Activated T-helper 17 cell treated with anti-CD3 and anti-CD28 coated beads, Interleukin-2, amount 50 U/mL, for 72 hours (primary cell): Measurements from ENCODE around the gene CASP8AP2. TPM values are rescaled to one million over a fixed set of nuclear protein-coding genes. Genes with fewer than 3 reads are reported as not detected.
A peak's percentile ranks its signal among the peaks of the same experiment; 100 is the strongest.
"Not testable (repeated sequence)": the region's sequence is repeated elsewhere in the genome, so short reads cannot be mapped to it uniquely, and the experiment has no call there.

Experiments used
- ATAC-seq: fragments of 150-1000 bp; cut with Tn5 transposase; replicated peaks from 2 replicates; pipeline ENCODE4 v1.10.0; 2021; ENCODE audit warnings: mild to moderate bottlenecking, moderate library complexity
- H3K27ac Mint-ChIP-seq: one replicate; pipeline ENCODE4 v1.8.0; 2022; ENCODE audit warnings: mixed read lengths
- H3K27me3 Mint-ChIP-seq: one replicate; pipeline ENCODE4 v1.8.0; 2022; ENCODE audit warnings: mixed read lengths
- H3K36me3 Mint-ChIP-seq: one replicate; pipeline ENCODE4 v1.8.0; 2022; ENCODE audit warnings: low read depth, mild to moderate bottlenecking, mixed read lengths
- H3K4me1 Mint-ChIP-seq: one replicate; pipeline ENCODE4 v1.8.0; 2022; ENCODE audit warnings: mixed read lengths
- H3K4me3 Mint-ChIP-seq: one replicate; pipeline ENCODE4 v1.8.0; 2022; ENCODE audit warnings: mild to moderate bottlenecking, mixed read lengths
- H3K9me3 Mint-ChIP-seq: one replicate; pipeline ENCODE4 v1.8.0; 2022; ENCODE audit warnings: mixed read lengths
- total RNA-seq, 2 donors: library from RNA; stranded (reverse); gene quantifications; one replicate each; pipeline ENCODE4 v1.2.3, GENCODE V29; 2022

CASP8AP2 gene
- total RNA-seq, 2 donors from 2014 or later, result 20.4 to 25.6 TPM

DNA sequence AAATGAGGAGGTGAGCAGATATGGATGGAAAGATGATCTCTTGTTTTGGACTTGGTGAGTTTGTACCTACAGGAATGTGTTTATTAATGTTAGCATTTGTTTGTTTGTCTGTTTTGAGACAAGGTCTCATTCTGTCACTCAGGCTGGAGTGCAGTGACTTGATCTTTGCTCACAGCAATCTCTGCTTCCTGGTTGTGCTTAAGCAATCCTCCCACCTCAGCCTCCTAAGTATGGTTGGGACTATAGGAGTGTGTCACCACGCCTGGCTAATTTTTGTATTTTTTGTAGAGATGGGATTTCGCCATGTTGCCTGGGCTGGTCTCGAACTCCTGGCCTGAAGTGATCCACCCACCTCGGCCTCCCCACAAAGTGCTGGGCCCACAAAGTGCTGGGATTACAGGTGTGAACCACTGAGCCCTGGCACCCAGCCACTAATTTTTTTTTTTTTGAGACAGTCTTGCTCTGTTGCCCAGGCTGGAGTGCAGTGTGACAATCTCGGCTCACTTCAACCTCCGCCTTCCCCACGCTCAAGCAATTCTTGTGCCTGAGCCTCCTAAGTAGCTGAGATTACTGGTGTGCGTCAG lies 7.1 kb downstream of the CASP8AP2 start:
- Mint-ChIP-seq H3K27me3 (no peaks in the 10 kb centered on the region), H3K36me3 (peaks cover 76% of the 10 kb centered on the region), H3K9me3 (no peaks in the 10 kb centered on the region), H3K4me3 (no peak overlapping the region), H3K27ac (no peak overlapping the region), H3K4me1 (peaks cover 32% of the 10 kb centered on the region)
- no peak for ATAC-seq

DNA sequence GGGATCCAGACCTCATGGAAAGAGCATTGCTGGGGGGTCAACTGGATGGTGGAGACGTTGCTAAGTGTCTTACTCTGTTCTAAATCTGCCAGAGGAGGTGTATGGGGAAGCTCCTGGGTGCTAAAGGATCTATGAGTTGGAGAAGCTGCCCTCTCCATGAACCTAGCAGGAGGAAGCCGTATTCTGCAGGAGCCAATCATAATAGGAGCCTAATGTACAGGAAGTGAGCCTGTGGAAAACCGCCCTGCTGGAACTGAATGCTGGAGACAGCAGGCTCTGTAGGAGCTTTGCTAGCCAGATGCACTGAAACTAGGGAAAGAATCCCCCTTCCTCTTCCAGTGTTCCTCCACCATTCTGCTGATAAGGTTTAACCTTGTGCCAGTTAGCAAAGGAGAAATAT lies 10.9 kb downstream of the CASP8AP2 start:
- Mint-ChIP-seq H3K27me3 (no peaks in the 10 kb centered on the region), H3K4me3 (no peak overlapping the region), H3K27ac (no peak overlapping the region), H3K4me1 (peaks cover 32% of the 10 kb centered on the region), H3K36me3 (peaks cover 61% of the 10 kb centered on the region), H3K9me3 (no peaks in the 10 kb centered on the region)
- no peak for ATAC-seq

DNA sequence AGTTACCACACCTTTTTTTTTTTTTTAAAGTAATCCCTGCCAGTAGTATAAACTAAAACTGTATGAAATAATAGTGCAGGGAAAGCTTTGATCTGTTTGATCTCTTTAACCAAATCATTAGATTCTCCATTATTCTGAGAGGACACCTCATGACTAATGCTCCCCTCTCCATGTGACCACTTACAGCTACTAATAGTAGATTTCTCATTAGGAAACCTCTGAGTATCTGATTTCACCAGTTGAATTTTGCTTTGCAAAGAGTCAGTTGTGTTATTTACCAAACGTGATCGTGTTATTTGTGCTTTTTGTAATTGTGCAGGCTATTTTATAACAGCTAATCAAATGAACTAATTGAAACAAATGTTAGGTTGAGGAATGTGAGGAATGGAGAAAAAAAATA lies 12.5 kb downstream of the CASP8AP2 start:
- Mint-ChIP-seq H3K36me3 (peaks cover 60% of the 10 kb centered on the region), H3K27me3 (no peaks in the 10 kb centered on the region), H3K27ac (no peak overlapping the region), H3K4me1 (peaks cover 20% of the 10 kb centered on the region), H3K9me3 (no peaks in the 10 kb centered on the region), H3K4me3 (no peak overlapping the region)
- no peak for ATAC-seq

DNA sequence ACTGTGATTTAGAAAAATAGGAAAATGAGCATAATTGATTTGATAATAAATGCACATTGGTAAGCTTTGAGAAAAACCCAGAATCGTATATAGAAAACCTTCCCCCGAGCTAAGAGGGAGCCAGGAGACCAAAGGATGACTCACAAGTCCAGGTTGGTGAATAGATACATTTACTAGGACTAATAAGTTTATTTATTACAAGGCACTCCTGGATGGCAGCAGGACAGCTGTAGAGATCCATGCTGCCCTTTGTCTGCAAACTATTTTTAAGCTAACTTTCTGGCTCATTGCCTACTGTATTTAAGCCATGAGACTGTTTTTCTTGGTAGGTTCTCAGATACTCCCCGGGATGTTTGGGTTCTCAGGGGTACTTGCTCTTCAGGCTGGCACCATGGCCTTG lies 13.4 kb downstream of the CASP8AP2 start:
- no peak for ATAC-seq
- H3K4me3 Mint-ChIP-seq, result no peak overlapping the region
- H3K27ac Mint-ChIP-seq, result no peak overlapping the region
- no peaks in the 10 kb centered on the region for H3K27me3 Mint-ChIP-seq
- H3K4me1 Mint-ChIP-seq, result peaks cover 20% of the 10 kb centered on the region
- H3K36me3 Mint-ChIP-seq, result peaks cover 59% of the 10 kb centered on the region
- H3K9me3 Mint-ChIP-seq, result no peaks in the 10 kb centered on the region

DNA sequence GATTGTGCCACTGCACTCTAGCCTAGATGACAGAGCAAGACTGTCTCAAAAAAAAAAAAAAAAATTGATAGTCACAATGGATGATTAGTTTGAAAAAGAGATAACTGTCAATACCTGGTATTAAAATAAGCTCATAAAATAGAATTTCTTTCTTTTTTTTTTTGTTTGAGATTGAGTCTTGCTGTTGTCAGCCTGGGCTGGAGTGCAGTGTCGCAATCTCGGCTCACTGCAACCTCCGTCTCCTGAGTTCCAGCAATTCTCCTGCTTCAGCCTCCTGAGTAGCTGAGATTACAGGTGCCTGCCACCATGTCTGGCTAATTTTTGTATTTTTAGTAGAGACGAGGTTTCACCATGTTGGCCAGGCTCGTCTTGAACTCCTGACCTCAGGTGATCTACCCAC lies 17.8 kb downstream of the CASP8AP2 start:
- peaks cover 21% of the 10 kb centered on the region for H3K4me1 Mint-ChIP-seq
- not testable (repeated sequence) for H3K4me3 Mint-ChIP-seq, H3K27me3 Mint-ChIP-seq, H3K9me3 Mint-ChIP-seq, ATAC-seq, H3K27ac Mint-ChIP-seq
- H3K36me3 Mint-ChIP-seq, result peaks cover 77% of the 10 kb centered on the region

DNA sequence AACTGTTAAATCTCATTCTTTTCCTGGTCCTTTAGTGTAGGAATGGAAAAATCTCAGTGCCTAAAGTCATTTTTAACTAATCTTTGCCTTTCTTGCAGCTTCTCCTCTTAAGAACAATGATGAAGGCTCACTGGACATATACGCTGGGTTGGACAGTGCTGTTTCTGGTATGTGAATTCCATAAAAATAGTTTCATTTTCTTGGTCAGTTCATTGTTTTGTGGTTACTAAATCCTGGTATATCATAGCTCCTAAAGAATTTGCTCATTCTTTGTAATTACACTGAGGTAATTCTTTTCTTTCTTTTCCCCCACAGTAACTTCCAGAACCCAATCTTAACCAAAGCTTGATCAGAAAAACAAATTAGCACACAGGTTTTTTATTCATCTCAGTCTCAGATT lies 23.4 kb downstream of the CASP8AP2 start:
- Mint-ChIP-seq H3K27me3 (no peaks in the 10 kb centered on the region), H3K27ac (no peak overlapping the region), H3K4me1 (peaks cover 10% of the 10 kb centered on the region), H3K9me3 (no peaks in the 10 kb centered on the region), H3K4me3 (no peak overlapping the region), H3K36me3 (peaks cover 100% of the 10 kb centered on the region)
- no peak for ATAC-seq

DNA sequence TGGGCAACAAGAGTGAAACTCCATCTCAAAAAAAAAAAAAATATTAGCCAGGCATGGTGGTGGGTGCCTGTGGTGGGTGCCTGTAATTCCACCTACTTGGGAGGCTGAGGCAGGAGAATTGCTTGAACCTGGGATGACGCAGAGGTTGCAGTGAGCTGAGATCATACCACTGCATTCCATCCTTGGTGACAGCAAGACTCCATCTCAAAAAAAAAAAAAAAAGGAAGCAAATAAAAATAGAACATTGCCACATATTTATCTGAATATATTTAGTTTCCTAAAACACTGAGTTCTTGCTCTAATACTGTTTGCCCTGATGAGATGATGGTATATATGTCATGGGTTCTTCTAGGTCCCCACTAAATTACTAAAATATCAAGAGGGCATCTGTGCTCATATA lies 28.4 kb downstream of the CASP8AP2 start:
- H3K4me1 Mint-ChIP-seq, result peaks cover 18% of the 10 kb centered on the region
- H3K4me3 Mint-ChIP-seq, result no peak overlapping the region
- no peaks in the 10 kb centered on the region for H3K9me3 Mint-ChIP-seq
- H3K27ac Mint-ChIP-seq, result no peak overlapping the region
- H3K27me3 Mint-ChIP-seq, result no peaks in the 10 kb centered on the region
- no peak for ATAC-seq
- peaks cover 98% of the 10 kb centered on the region for H3K36me3 Mint-ChIP-seq

DNA sequence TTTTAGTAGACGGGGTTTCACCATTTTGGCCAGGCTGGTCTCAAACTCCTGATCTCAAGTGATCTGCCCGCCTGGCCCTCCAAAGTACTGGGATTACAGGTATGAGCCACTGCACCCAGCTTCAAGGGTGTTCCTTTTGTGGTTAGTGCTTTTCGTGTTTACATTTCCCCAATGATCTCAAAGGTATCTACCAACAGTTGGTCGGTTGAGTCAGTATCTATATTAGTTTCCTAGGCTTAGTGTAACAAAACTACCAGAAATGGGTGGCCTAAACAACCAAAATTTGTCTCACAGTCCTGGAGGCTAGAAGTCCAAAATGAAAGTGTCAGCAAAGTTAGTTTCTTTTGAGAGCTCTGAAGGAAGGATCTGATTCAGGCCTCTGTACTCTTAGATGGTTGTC lies 30.1 kb downstream of the CASP8AP2 start:
- Mint-ChIP-seq H3K36me3 (peaks cover 98% of the 10 kb centered on the region), H3K27me3 (no peaks in the 10 kb centered on the region), H3K4me1 (peaks cover 19% of the 10 kb centered on the region), H3K27ac (peak overlapping the region; percentile 85), H3K9me3 (no peaks in the 10 kb centered on the region), H3K4me3 (peak overlapping the region; percentile 19)
- peak; percentile 93 for ATAC-seq

DNA sequence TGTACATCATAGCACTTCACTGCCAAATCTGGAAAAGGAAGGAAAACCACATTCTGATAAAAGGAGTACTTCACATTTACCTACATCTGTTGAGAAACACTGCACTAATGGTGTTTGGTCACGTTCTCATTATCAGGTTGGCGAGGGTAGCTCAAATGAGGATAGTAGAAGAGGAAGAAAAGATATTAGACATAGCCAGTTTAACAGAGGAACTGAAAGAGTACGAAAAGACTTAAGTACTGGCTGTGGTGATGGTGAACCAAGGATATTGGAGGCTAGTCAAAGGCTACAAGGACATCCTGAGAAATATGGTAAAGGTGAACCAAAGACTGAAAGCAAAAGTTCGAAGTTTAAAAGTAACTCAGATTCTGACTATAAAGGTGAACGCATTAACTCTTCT lies 32.6 kb downstream of the CASP8AP2 start:
- no peak for ATAC-seq
- no peaks in the 10 kb centered on the region for H3K9me3 Mint-ChIP-seq
- H3K4me3 Mint-ChIP-seq, result no peak overlapping the region
- H3K27me3 Mint-ChIP-seq, result no peaks in the 10 kb centered on the region
- peak overlapping the region; percentile 56 for H3K27ac Mint-ChIP-seq
- peaks cover 98% of the 10 kb centered on the region for H3K36me3 Mint-ChIP-seq
- peaks cover 19% of the 10 kb centered on the region for H3K4me1 Mint-ChIP-seq

DNA sequence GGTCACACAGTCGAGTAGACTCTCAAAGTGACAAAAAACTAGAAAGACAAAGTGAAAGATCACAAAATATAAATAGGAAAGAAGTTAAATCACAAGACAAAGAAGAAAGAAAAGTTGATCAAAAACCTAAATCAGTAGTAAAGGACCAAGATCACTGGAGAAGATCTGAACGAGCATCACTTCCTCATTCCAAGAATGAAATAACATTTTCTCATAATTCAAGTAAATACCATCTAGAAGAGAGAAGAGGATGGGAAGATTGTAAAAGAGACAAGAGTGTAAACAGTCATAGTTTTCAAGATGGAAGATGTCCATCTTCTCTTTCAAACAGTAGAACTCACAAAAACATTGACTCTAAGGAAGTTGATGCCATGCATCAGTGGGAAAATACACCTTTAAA lies 33.0 kb downstream of the CASP8AP2 start:
- Mint-ChIP-seq H3K4me1 (peaks cover 19% of the 10 kb centered on the region), H3K27ac (peak overlapping the region; percentile 56), H3K36me3 (peaks cover 98% of the 10 kb centered on the region), H3K4me3 (no peak overlapping the region), H3K27me3 (no peaks in the 10 kb centered on the region), H3K9me3 (no peaks in the 10 kb centered on the region)
- ATAC-seq, result no peak

DNA sequence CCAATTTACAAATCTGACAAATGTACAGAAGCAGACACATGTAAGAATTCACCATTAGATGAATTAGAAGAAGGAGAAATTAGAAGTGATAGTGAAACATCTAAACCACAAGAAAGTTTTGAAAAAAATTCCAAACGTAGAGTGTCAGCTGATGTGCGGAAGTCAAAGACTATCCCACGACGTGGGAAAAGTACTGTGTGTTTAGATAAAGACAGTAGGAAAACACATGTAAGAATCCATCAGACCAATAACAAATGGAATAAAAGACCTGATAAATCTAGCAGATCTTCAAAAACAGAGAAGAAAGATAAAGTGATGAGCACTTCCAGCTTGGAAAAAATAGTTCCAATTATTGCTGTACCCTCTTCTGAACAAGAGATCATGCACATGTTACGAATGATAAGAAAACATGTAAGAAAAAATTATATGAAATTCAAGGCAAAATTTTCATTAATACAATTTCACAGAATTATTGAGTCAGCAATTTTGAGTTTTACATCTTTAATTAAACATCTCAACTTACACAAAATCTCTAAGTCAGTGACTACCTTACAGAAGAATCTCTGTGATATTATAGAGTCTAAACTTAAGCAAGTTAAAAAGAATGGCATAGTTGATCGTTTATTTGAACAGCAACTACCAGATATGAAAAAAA lies 36.5 kb downstream of the CASP8AP2 start:
- H3K27me3 Mint-ChIP-seq, result no peaks in the 10 kb centered on the region
- no peak overlapping the region for H3K4me3 Mint-ChIP-seq
- H3K9me3 Mint-ChIP-seq, result no peaks in the 10 kb centered on the region
- peaks cover 12% of the 10 kb centered on the region for H3K4me1 Mint-ChIP-seq
- peaks cover 96% of the 10 kb centered on the region for H3K36me3 Mint-ChIP-seq
- H3K27ac Mint-ChIP-seq, result no peak overlapping the region
- ATAC-seq, result no peak

DNA sequence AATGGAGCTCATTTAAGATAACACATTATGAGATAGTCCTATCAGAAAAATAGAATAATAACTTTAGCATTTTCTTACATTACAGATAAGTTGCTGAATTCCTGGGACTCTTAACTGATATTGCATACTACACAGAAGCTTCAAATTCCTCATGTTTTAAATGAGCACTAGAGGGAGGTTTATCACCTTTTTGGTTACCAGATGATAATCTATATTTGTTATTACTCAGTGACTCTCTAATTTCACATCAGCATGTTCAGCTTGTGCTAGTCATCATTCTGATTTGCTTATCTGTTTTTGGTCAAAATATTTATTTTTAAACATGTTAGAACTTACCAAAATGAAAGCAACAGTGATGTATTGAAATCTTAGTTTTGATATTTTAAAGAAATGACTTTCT lies 44.0 kb downstream of the CASP8AP2 start:
- H3K27ac Mint-ChIP-seq, result no peak overlapping the region
- H3K36me3 Mint-ChIP-seq, result peaks cover 53% of the 10 kb centered on the region
- no peaks in the 10 kb centered on the region for H3K4me1 Mint-ChIP-seq
- no peak overlapping the region for H3K4me3 Mint-ChIP-seq
- ATAC-seq, result peak; percentile 11
- no peaks in the 10 kb centered on the region for H3K27me3 Mint-ChIP-seq
- H3K9me3 Mint-ChIP-seq, result no peaks in the 10 kb centered on the region

DNA sequence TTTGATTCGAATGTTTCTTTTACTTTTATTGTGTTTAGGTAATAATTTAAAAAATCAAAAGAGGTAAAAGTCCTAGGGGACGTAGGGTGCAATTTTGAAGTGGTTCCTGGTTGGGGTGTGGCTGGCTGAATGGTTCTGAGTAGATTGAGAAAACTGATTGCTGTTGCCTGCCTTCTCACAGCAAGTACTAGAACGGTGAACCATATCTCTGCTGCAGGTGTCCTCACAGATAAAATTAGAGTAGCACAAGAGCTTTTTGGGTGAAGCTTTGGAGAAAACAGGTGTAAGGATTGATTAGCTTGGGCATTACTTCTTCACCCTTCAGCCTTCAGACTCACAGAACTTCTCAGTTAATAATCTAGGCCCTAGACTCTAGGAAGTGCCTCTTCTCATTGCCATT lies 44.8 kb downstream of the CASP8AP2 start:
- no peaks in the 10 kb centered on the region for H3K27me3 Mint-ChIP-seq
- H3K4me1 Mint-ChIP-seq, result no peaks in the 10 kb centered on the region

DNA sequence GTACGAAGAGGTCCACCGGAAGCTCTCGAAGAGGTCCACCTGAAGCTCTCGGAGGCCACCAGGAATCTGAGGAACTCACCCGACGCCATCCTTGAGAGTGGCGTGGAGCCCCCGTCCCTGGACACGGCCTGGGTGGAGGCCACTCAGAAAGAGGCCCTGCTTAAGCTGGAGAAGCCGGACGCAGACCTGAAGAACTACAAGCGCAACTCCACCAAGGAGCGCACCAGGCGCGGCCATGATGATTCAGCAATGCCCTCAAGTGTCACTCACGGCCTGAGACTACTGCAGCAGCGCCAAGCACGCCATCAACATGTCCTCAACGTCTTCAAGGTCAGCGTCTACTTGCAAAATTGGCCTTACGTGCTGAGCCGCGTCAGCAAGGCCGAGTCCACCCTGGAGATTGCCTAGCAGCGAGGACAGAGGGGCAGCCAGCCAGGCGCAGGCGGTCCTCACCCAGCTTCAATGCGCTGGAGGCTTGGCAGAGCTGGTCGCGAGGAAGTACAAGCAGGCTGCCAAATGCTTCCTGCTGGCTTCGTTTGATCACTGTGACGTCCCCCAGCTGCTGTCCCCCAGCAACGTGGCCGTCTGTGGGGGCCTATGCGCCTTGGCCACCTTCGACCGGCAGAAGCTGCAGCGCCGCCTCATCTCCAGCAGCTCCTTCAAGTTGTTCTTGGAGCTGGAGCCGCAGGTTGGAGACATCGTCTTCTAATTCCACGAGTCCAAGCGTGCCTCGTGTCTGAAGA lies 56.9 kb downstream of the CASP8AP2 start:
- no peaks in the 10 kb centered on the region for H3K36me3 Mint-ChIP-seq
- no peak overlapping the region for H3K4me3 Mint-ChIP-seq
- peaks cover 5% of the 10 kb centered on the region for H3K4me1 Mint-ChIP-seq
- H3K27me3 Mint-ChIP-seq, result peaks cover 14% of the 10 kb centered on the region
- H3K27ac Mint-ChIP-seq, result no peak overlapping the region
- ATAC-seq, result no peak
- no peaks in the 10 kb centered on the region for H3K9me3 Mint-ChIP-seq

More for the DNA sequence above, 44.8 kb downstream of the CASP8AP2 start:
- Mint-ChIP-seq H3K27ac (no peak overlapping the region), H3K9me3 (no peaks in the 10 kb centered on the region), H3K4me3 (no peak overlapping the region), H3K36me3 (peaks cover 48% of the 10 kb centered on the region)
- no peak for ATAC-seq
